Fibroblast of mammary gland (primary cell): Measurements from ENCODE around the gene ATRNL1.

Experiments
- DNase-seq: peaks from one replicate; pipeline ENCODE4 v3.0.0-alpha.2; 2010; ENCODE audit warnings: low read depth
- H3K4me3 ChIP-seq: 2 replicates; pipeline ENCODE4 v1.5.1; 2011; ENCODE audit warnings: low read depth, mild to moderate bottlenecking, low read length, moderate library complexity; ENCODE audit not compliant: control insufficient read depth
- TF ChIP-seq, protein P1 (sequence below): conservative IDR thresholded peaks from 2 replicates; pipeline ENCODE4 v1.5.1; 2011; ENCODE audit warnings: low read depth, low read length, inconsistent platforms; ENCODE audit not compliant: control insufficient read depth, insufficient read depth

Gene ATRNL1

DNA sequence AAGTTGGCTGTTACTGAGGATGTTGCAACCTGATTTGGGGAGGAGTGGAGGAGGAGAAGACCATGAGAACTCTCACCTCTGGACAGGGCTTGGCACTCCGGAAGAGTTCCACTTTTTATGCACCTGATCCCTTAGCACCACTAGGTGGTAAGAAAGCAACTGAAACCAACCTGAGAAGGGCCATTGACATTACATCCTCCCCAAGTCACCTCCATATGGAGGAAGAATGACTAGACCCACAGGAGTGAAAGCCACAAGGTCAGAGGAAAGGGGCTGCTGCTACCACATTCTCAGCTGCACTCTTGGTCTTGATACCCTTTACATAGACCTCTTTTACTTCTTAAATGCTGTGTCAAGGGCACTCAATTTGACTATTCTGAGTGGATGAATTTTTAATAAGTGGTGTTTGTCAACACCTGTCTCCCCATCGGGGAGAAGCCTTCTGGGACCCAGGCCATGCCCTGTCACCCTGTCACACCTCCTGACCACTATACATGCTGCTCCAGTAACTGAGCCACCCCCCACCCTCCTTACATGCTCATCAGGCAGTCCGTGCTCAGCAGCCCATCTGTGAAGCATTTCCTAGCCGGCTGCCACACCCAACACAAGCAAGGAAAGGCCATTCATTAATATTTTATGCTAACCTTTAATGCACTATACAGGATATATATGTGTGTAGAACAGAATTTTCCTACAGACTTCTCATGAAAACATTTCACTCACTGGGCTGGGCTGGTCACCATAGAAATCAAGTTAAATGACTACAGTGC, 817.0 kb downstream of the ATRNL1 start:
- TF ChIP-seq, protein P1, sequence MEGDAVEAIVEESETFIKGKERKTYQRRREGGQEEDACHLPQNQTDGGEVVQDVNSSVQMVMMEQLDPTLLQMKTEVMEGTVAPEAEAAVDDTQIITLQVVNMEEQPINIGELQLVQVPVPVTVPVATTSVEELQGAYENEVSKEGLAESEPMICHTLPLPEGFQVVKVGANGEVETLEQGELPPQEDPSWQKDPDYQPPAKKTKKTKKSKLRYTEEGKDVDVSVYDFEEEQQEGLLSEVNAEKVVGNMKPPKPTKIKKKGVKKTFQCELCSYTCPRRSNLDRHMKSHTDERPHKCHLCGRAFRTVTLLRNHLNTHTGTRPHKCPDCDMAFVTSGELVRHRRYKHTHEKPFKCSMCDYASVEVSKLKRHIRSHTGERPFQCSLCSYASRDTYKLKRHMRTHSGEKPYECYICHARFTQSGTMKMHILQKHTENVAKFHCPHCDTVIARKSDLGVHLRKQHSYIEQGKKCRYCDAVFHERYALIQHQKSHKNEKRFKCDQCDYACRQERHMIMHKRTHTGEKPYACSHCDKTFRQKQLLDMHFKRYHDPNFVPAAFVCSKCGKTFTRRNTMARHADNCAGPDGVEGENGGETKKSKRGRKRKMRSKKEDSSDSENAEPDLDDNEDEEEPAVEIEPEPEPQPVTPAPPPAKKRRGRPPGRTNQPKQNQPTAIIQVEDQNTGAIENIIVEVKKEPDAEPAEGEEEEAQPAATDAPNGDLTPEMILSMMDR, result no peak
- no peak for DNase-seq

DNA sequence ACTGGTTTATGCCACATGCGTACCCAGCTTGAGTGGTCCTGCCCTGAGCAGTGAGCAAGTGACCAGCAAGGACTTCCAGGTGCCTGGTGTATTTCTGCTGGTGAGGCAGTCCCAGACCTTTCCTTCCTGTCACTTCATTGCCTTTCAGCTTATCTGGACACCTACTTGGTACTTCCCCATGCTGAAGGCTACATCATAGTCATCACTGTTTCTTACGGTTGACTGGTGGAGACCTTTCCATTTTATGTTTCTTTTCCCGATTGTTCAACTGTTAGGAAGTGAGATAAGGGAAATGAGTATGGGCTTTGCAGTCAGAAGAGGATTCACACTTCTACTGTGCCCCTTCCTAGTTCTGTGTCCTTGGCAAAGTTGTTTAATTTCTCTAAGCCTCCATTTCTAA, 821.3 kb downstream of the ATRNL1 start:
- H3K4me3 ChIP-seq, result no peak overlapping the region
- DNase-seq, result no peak
- TF ChIP-seq, protein P1, result no peak

More for the DNA sequence above, 817.0 kb downstream of the ATRNL1 start:
- H3K4me3 ChIP-seq, result no peak overlapping the region

DNA sequence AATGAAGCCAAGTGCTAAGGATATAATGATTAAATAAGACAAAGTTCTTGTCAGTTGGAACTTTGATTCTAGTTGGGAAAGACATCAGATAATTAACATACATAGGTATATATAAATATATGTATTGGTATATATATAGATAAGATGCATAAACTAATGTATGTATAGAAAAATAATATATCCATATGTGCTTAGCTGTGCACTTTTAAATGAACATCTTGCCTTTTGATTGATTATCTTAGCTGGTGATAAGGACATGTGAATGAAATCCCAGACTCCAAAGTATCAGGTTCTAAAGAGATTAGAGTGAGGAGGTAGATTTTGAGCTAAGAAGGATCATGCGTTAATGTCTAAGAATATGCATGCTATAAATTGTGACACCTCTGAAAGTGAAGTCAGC, 822.3 kb downstream of the ATRNL1 start:
- no peak overlapping the region for H3K4me3 ChIP-seq
- no peak for DNase-seq
- TF ChIP-seq, protein P1, result no peak

DNA sequence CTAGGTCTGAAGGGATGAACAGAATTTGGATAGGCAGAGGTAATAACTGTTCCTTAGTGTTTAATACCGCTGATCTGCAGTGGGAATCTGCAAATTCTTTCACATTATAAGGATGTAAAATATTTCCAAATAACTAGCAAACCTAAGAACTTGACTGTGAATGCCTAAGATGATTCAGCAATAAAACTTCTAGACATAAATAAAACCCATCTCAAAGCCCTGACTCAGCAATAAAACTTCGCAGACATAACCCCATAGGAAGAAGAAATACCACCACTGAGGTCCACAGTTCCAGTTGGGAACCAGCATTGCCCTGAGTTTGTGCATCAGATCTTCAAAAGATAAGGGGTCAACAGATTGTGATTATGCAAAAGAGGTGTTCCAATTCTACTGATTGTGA, 825.6 kb downstream of the ATRNL1 start:
- no peak overlapping the region for H3K4me3 ChIP-seq
- TF ChIP-seq, protein P1, result no peak
- DNase-seq, result peak; percentile 20

DNA sequence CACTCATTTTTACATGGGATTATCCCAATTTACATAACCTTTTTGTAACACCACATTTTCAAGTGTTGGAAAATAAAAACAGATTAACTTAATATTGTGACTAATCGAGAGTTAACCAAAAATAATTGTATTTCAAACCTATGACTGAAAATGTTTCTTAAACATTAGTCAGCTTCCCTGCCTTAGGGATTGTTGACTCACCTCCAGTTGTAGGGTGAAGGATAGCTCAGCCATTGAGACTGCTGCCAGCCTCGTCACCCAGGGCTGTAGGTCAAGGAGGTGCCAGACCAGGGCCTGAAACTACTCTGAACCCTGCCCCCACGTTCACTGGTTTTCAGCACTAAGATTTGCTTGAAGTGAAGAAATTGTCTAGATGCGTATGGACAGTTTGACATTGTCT, 828.6 kb downstream of the ATRNL1 start:
- DNase-seq, result peak; percentile 89
- TF ChIP-seq, protein P1, result no peak
- no peak overlapping the region for H3K4me3 ChIP-seq

DNA sequence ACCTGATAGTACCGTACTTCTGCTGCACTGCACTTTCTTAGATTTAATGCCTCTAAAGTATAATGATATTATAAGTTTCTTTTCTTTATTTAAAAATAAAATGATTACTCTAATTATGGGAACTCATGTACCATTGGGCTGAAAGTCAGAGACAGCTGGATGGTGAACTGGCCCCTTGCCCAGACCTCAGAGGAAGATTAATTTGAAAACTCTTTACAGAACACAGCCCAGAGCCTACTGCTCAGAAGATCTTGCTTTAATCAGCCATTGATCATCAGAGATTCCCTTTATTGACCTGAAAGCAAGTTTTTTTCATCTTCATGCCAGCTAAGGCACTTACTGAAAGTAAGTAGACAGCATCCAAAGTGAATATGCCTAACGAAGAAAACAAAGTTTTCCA, 838.1 kb downstream of the ATRNL1 start:
- TF ChIP-seq, protein P1, result no peak
- DNase-seq, result no peak
- no peak overlapping the region for H3K4me3 ChIP-seq
